ENCODE data around the gene DDX1. TPM values are rescaled to one million over a fixed set of nuclear protein-coding genes. Genes with fewer than 3 reads are reported as not detected.

Gene DDX1
- total and polyA plus RNA-seq, 7 donors, result 116 to 166 (median 132) TPM

- ATAC-seq (no peak), DNase-seq (no peak)
- H3K27me3 ChIP-seq (ENCODE audit: insufficient read depth in 3 of 3, low read length in 2 of 3), result peaks cover 0 to 3% (median 3%) of the 10 kb centered on the region in 3 donors
- no peaks in the 10 kb centered on the region for H3K36me3 ChIP-seq (ENCODE audit: insufficient read depth in 1 of 2, low read depth in 1 of 2)
- H3K4me1 ChIP-seq, result no peaks in the 10 kb centered on the region
- 71 to 85% (median 72%) methylated on average over 7 of the region's 7 CpGs for WGBS, 3 donors
- H3K4me3 ChIP-seq, result no peak overlapping the region
- TF ChIP-seq CTCF (IDR thresholded peaks at IDR 0.05), result no peak
- no peak overlapping the region for H3K27ac ChIP-seq
- intact Hi-C loops (cut with DNase I), result no loop called here
- no peaks in the 10 kb centered on the region for H3K9me3 ChIP-seq
Observed at GRCh38 chr2:15673919-15674636, 82.4 kb downstream of the DDX1 start.

GRCh38 chr2:15674637-15675455 lies 83.2 kb downstream of the DDX1 start:
- H3K4me3 ChIP-seq, result no peak overlapping the region
- H3K27ac ChIP-seq, result no peak overlapping the region
- H3K27me3 ChIP-seq (ENCODE audit: insufficient read depth in 3 of 3, low read length in 2 of 3), result peaks cover 0 to 3% (median 3%) of the 10 kb centered on the region in 3 donors
- H3K4me1 ChIP-seq, result no peaks in the 10 kb centered on the region
- H3K36me3 ChIP-seq (ENCODE audit: insufficient read depth in 1 of 2, low read depth in 1 of 2), result no peaks in the 10 kb centered on the region
- no peak for TF ChIP-seq CTCF (IDR thresholded peaks at IDR 0.05)
- no peak for DNase-seq
- 94 to 95% (median 94%) methylated on average over 16 of the region's 16 CpGs for WGBS, 3 donors
- H3K9me3 ChIP-seq, result no peaks in the 10 kb centered on the region
- intact Hi-C loops (cut with DNase I), result no loop called here
- ATAC-seq, result no peak

GRCh38 chr2:15675456-15676195 lies 84.0 kb downstream of the DDX1 start:
- H3K27me3 ChIP-seq (ENCODE audit: insufficient read depth in 3 of 3, low read length in 2 of 3), result peaks cover 0 to 3% (median 0%) of the 10 kb centered on the region in 3 donors
- H3K4me3 ChIP-seq, result no peak overlapping the region
- H3K36me3 ChIP-seq (ENCODE audit: insufficient read depth in 1 of 2, low read depth in 1 of 2), result no peaks in the 10 kb centered on the region
- intact Hi-C loops (cut with DNase I), result no loop called here
- no peaks in the 10 kb centered on the region for H3K4me1 ChIP-seq
- no peak for ATAC-seq
- no peak overlapping the region for H3K27ac ChIP-seq
- 67 to 82% (median 69%) methylated on average over 10 of the region's 10 CpGs for WGBS, 3 donors
- TF ChIP-seq CTCF (IDR thresholded peaks at IDR 0.05), result no peak
- H3K9me3 ChIP-seq, result no peaks in the 10 kb centered on the region
- no peak for DNase-seq

GRCh38 chr2:15677141-15677843 lies 85.6 kb downstream of the DDX1 start:
- H3K4me3 ChIP-seq, result no peak overlapping the region
- intact Hi-C loops (cut with DNase I), result no loop called here
- peaks cover 0 to 3% (median 0%) of the 10 kb centered on the region in 3 donors for H3K27me3 ChIP-seq (ENCODE audit: insufficient read depth in 3 of 3, low read length in 2 of 3)
- TF ChIP-seq CTCF (IDR thresholded peaks at IDR 0.05), result no peak
- no peaks in the 10 kb centered on the region for H3K9me3 ChIP-seq
- H3K27ac ChIP-seq, result no peak overlapping the region
- no peaks in the 10 kb centered on the region for H3K4me1 ChIP-seq
- H3K36me3 ChIP-seq (ENCODE audit: insufficient read depth in 1 of 2, low read depth in 1 of 2), result no peaks in the 10 kb centered on the region
- WGBS, 3 donors, result 31 to 43% (median 41%) methylated on average over 9 of the region's 9 CpGs
- DNase-seq (no peak), ATAC-seq (no peak)

Measured in psoas muscle (tissue), 8 donors.